Measurements from ENCODE around the gene ERGIC1. TPM values are rescaled to one million over a fixed set of nuclear protein-coding genes. Genes with fewer than 3 reads are reported as not detected.
A peak's percentile ranks its signal among the peaks of the same experiment; 100 is the strongest.
"Not testable (repeated sequence)": the region's sequence is repeated elsewhere in the genome, so short reads cannot be mapped to it uniquely, and the experiment has no call there.

ERGIC1 gene
- total RNA-seq: 10 to 100 TPM; 46.2 to 86.9 TPM
- polyA plus RNA-seq (ENCODE audit: insufficient read length in 2 of 2): 100 to 1,000 TPM in 1 of 2 donors, 10 to 100 TPM in 1; 90.3 to 110 TPM
- long read RNA-seq, donor 1, transcript ERGIC1-202 (10 exons, 2,881 nt): major isoform, 19 of 57 reads
- long read RNA-seq, donor 1, partial matches to known transcripts: 37 of 57 reads
- long read RNA-seq, donor 1, other reads (novel, unspliced or antisense): 0 of 57 reads
- long read RNA-seq, donor 2, transcript ERGIC1-202 (10 exons, 2,881 nt): major isoform, 15 of 65 reads
- long read RNA-seq, donor 2, partial matches to known transcripts: 50 of 65 reads
- long read RNA-seq, donor 2, other reads (novel, unspliced or antisense): 0 of 65 reads
- long read RNA-seq, donor 3, transcript ERGIC1-202 (10 exons, 2,881 nt): major isoform, 13 of 46 reads
- long read RNA-seq, donor 3, partial matches to known transcripts: 30 of 46 reads
- long read RNA-seq, donor 3, other reads (novel, unspliced or antisense): 0 of 46 reads
- long read RNA-seq, donor 4, transcript ERGIC1-202 (10 exons, 2,881 nt): major isoform, 26 of 98 reads
- long read RNA-seq, donor 4, partial matches to known transcripts: 68 of 98 reads
- long read RNA-seq, donor 4, other reads (novel, unspliced or antisense): 0 of 98 reads

- WGBS (ENCODE audit: insufficient coverage): under 1% methylated on average over 41 of the region's 53 CpGs
These were observed at the start of gene ERGIC1 for GRCh38 chr5:172833686-172834414. Gene ERGIC1 (plus strand): TSS chr5:172834251. CDS start chr5:172834414, 163 bp downstream.

GRCh38 chr5:172785429-172786088 lies 48.5 kb upstream of the ERGIC1 start:
- H3K36me3 ChIP-seq (ENCODE audit: control insufficient read depth, insufficient read depth, low read length): no peaks in the 10 kb centered on the region
- no peak overlapping the region for H3K4me3 ChIP-seq (ENCODE audit: low read depth, low read length)
- no peaks in the 10 kb centered on the region for H3K9me3 ChIP-seq (ENCODE audit: control insufficient read depth, insufficient read depth, low read length)
- WGBS (ENCODE audit: insufficient coverage): 92% methylated on average over 3 of the region's 7 CpGs
- DNase-seq (ENCODE audit: low read depth in 4 of 6, low spot score in 6 of 6): no peak
- H3K4me1 ChIP-seq (ENCODE audit: control insufficient read depth, insufficient read depth, low read length): peaks cover 26% of the 10 kb centered on the region
- H3K27me3 ChIP-seq (ENCODE audit: control insufficient read depth, insufficient read depth, low read length): no peaks in the 10 kb centered on the region
- no peak overlapping the region for H3K27ac ChIP-seq (ENCODE audit: low read depth, low read length)

More at GRCh38 chr5:172833686-172834414, at the start of gene ERGIC1:
- Histone ChIP-seq H3K4me1 (ENCODE audit: control insufficient read depth, insufficient read depth, low read length) (peaks cover 40% of the 10 kb centered on the region), H3K9me3 (ENCODE audit: control insufficient read depth, insufficient read depth, low read length) (no peaks in the 10 kb centered on the region), H3K27me3 (ENCODE audit: control insufficient read depth, insufficient read depth, low read length) (no peaks in the 10 kb centered on the region), H3K36me3 (ENCODE audit: control insufficient read depth, insufficient read depth, low read length) (peaks cover 7% of the 10 kb centered on the region), H3K4me3 (ENCODE audit: low read depth, low read length) (peak within 1 kb of the TSS; percentile 79), H3K27ac (ENCODE audit: low read depth, low read length) (peak within 1 kb of the TSS; percentile 86)
- DNase-seq (ENCODE audit: low read depth in 4 of 6, low spot score in 6 of 6): peak in 5 of 6 donors; percentile 55 to 92 (median 74)

- Histone ChIP-seq H3K27me3 (ENCODE audit: control insufficient read depth, insufficient read depth, low read length) (no peaks in the 10 kb centered on the region), H3K27ac (ENCODE audit: low read depth, low read length) (no peak overlapping the region), H3K4me1 (ENCODE audit: control insufficient read depth, insufficient read depth, low read length) (peaks cover 34% of the 10 kb centered on the region), H3K9me3 (ENCODE audit: control insufficient read depth, insufficient read depth, low read length) (no peaks in the 10 kb centered on the region), H3K36me3 (ENCODE audit: control insufficient read depth, insufficient read depth, low read length) (no peaks in the 10 kb centered on the region), H3K4me3 (ENCODE audit: low read depth, low read length) (no peak overlapping the region)
- no peak for DNase-seq (ENCODE audit: low read depth in 4 of 6, low spot score in 6 of 6)
- WGBS (ENCODE audit: insufficient coverage): 83% methylated on average over 7 of the region's 9 CpGs
These were observed 47.2 kb upstream of the ERGIC1 start for GRCh38 chr5:172786736-172787462.

GRCh38 chr5:172787538-172787937 lies 46.5 kb upstream of the ERGIC1 start:
- DNase-seq (ENCODE audit: low read depth in 4 of 6, low spot score in 6 of 6); H3K27me3 ChIP-seq (ENCODE audit: control insufficient read depth, insufficient read depth, low read length); H3K4me3 ChIP-seq (ENCODE audit: low read depth, low read length); H3K36me3 ChIP-seq (ENCODE audit: control insufficient read depth, insufficient read depth, low read length); H3K9me3 ChIP-seq (ENCODE audit: control insufficient read depth, insufficient read depth, low read length); H3K27ac ChIP-seq (ENCODE audit: low read depth, low read length): not testable (repeated sequence)
- WGBS (ENCODE audit: insufficient coverage): 56% methylated on average over 1 of the region's 3 CpGs
- H3K4me1 ChIP-seq (ENCODE audit: control insufficient read depth, insufficient read depth, low read length): peaks cover 34% of the 10 kb centered on the region

- Histone ChIP-seq H3K36me3 (ENCODE audit: control insufficient read depth, insufficient read depth, low read length) (no peaks in the 10 kb centered on the region), H3K4me1 (ENCODE audit: control insufficient read depth, insufficient read depth, low read length) (peaks cover 34% of the 10 kb centered on the region), H3K4me3 (ENCODE audit: low read depth, low read length) (no peak overlapping the region), H3K27me3 (ENCODE audit: control insufficient read depth, insufficient read depth, low read length) (no peaks in the 10 kb centered on the region), H3K27ac (ENCODE audit: low read depth, low read length) (peak overlapping the region; percentile 88), H3K9me3 (ENCODE audit: control insufficient read depth, insufficient read depth, low read length) (no peaks in the 10 kb centered on the region)
- 91% methylated on average over 14 of the region's 21 CpGs for WGBS (ENCODE audit: insufficient coverage)
- DNase-seq (ENCODE audit: low read depth in 4 of 6, low spot score in 6 of 6): no peak
These were observed 45.0 kb upstream of the ERGIC1 start for GRCh38 chr5:172788771-172789686.

GRCh38 chr5:172789687-172790495 lies 44.2 kb upstream of the ERGIC1 start:
- 60% methylated on average over 7 of the region's 9 CpGs for WGBS (ENCODE audit: insufficient coverage)
- peak overlapping the region; percentile 88 for H3K27ac ChIP-seq (ENCODE audit: low read depth, low read length)

GRCh38 chr5:172790496-172790889 lies 43.6 kb upstream of the ERGIC1 start:
- WGBS (ENCODE audit: insufficient coverage): 85% methylated on average over 4 of the region's 5 CpGs
- H3K4me1 ChIP-seq (ENCODE audit: control insufficient read depth, insufficient read depth, low read length): peaks cover 34% of the 10 kb centered on the region
- peak overlapping the region; percentile 88 for H3K27ac ChIP-seq (ENCODE audit: low read depth, low read length)
- no peaks in the 10 kb centered on the region for H3K36me3 ChIP-seq (ENCODE audit: control insufficient read depth, insufficient read depth, low read length)
- no peaks in the 10 kb centered on the region for H3K27me3 ChIP-seq (ENCODE audit: control insufficient read depth, insufficient read depth, low read length)
- H3K9me3 ChIP-seq (ENCODE audit: control insufficient read depth, insufficient read depth, low read length): no peaks in the 10 kb centered on the region
- H3K4me3 ChIP-seq (ENCODE audit: low read depth, low read length): no peak overlapping the region
- no peak for DNase-seq (ENCODE audit: low read depth in 4 of 6, low spot score in 6 of 6)

More at GRCh38 chr5:172789687-172790495, 44.2 kb upstream of the ERGIC1 start:
- peak in 1 of 6 donors; percentile 50 for DNase-seq (ENCODE audit: low read depth in 4 of 6, low spot score in 6 of 6)
- no peaks in the 10 kb centered on the region for H3K9me3 ChIP-seq (ENCODE audit: control insufficient read depth, insufficient read depth, low read length)
- no peak overlapping the region for H3K4me3 ChIP-seq (ENCODE audit: low read depth, low read length)
- no peaks in the 10 kb centered on the region for H3K36me3 ChIP-seq (ENCODE audit: control insufficient read depth, insufficient read depth, low read length)
- H3K4me1 ChIP-seq (ENCODE audit: control insufficient read depth, insufficient read depth, low read length): peaks cover 34% of the 10 kb centered on the region
- H3K27me3 ChIP-seq (ENCODE audit: control insufficient read depth, insufficient read depth, low read length): no peaks in the 10 kb centered on the region

GRCh38 chr5:172791286-172791685 lies 42.8 kb upstream of the ERGIC1 start:
- Histone ChIP-seq H3K4me3 (ENCODE audit: low read depth, low read length) (no peak overlapping the region), H3K36me3 (ENCODE audit: control insufficient read depth, insufficient read depth, low read length) (no peaks in the 10 kb centered on the region), H3K27me3 (ENCODE audit: control insufficient read depth, insufficient read depth, low read length) (no peaks in the 10 kb centered on the region), H3K27ac (ENCODE audit: low read depth, low read length) (no peak overlapping the region), H3K4me1 (ENCODE audit: control insufficient read depth, insufficient read depth, low read length) (peaks cover 34% of the 10 kb centered on the region), H3K9me3 (ENCODE audit: control insufficient read depth, insufficient read depth, low read length) (no peaks in the 10 kb centered on the region)
- DNase-seq (ENCODE audit: low read depth in 4 of 6, low spot score in 6 of 6): no peak
- WGBS (ENCODE audit: insufficient coverage): 80% methylated on average over 6 of the region's 6 CpGs
